Suprapubic skin (tissue), 4 donors: ENCODE measurements around the gene CUL2. TPM values are rescaled to one million over a fixed set of nuclear protein-coding genes. Genes with fewer than 3 reads are reported as not detected.

Experiments
- DNase-seq, 2 donors: peaks; one replicate each; pipeline ENCODE4 v3.0.0-alpha.2; 2019; ENCODE audit warnings: low spot score in 2 of 2
- H3K27ac ChIP-seq: fragments of 200-600 bp; sonication (generic); one replicate; pipeline ENCODE4 v1.5.1; 2019
- H3K27me3 ChIP-seq: fragments of 200-600 bp; sonication (generic); one replicate; pipeline ENCODE4 v1.5.1; 2019
- H3K36me3 ChIP-seq: fragments of 200-600 bp; sonication (generic); one replicate; pipeline ENCODE4 v1.5.1; 2019
- H3K4me1 ChIP-seq: fragments of 200-600 bp; sonication (generic); one replicate; pipeline ENCODE4 v1.5.1; 2019
- H3K4me3 ChIP-seq: fragments of 200-600 bp; sonication (generic); one replicate; pipeline ENCODE4 v1.5.1; 2019; ENCODE audit warnings: mild to moderate bottlenecking
- H3K9me3 ChIP-seq: fragments of 200-600 bp; sonication (generic); one replicate; pipeline ENCODE4 v1.5.1; 2019
- CTCF ChIP-seq, 2 donors: fragments of 200-600 bp in 1 of 2; fragments of 450-650 bp in 1 of 2; sonication (generic) in 1 of 2; IDR thresholded peaks; one replicate each; pipeline ENCODE4 v1.5.1; 2016 to 2019; ENCODE audit warnings: antibody characterized with exemption in 2 of 2, mild to moderate bottlenecking in 1 of 2, moderate library complexity in 1 of 2
- EP300 ChIP-seq: sonication (generic); formaldehyde crosslinking; IDR thresholded peaks from one replicate; pipeline ENCODE4 v1.6.1; 2017; ENCODE audit warnings: antibody characterized with exemption
- POLR2A ChIP-seq, 2 donors: fragments of 450-650 bp; IDR thresholded peaks; one replicate each; pipeline ENCODE4 v1.6.1; 2017; ENCODE audit warnings: antibody characterized with exemption in 2 of 2, mild to moderate bottlenecking in 2 of 2, moderate library complexity in 2 of 2
- POLR2AphosphoS5 ChIP-seq, 3 donors: sonication (generic); formaldehyde crosslinking; IDR thresholded peaks; one replicate each; pipeline ENCODE4 v1.6.1; 2017; ENCODE audit warnings: antibody characterized with exemption in 3 of 3
- WGBS: methylation state at CpG from one replicate; pipeline ENCODE4 v1.1.5; 2018; 5-methylcytosine and 5-hydroxymethylcytosine counted together
- total RNA-seq, 4 donors: library from RNA; depleted of rRNA; stranded (reverse); fragments of >200 nt; gene quantifications; one replicate each; pipeline ENCODE4 v1.1.0, GENCODE V29; 2016

The CUL2 gene
- 10 to 100 TPM; 15.7 to 23.1 (median 18.4) TPM for total RNA-seq

GRCh38 chr10:35090162-35090954, at the start of gene CUL2:
TSS of gene CUL2 (minus strand) at chr10:35090341. CDS start at chr10:35071317, 19,024 bp downstream.
- TF ChIP-seq POLR2AphosphoS5 (IDR thresholded peaks at IDR 0.05): peak; percentile 10 to 100 (median 80)
- TF ChIP-seq POLR2A (IDR thresholded peaks at IDR 0.05): peak in 1 of 2 donors; percentile 27
- TF ChIP-seq CTCF (IDR thresholded peaks at IDR 0.05): no peak
- TF ChIP-seq EP300: no peak
- no peaks in the 10 kb centered on the region for H3K27me3 ChIP-seq
- peaks cover 41% of the 10 kb centered on the region for H3K4me1 ChIP-seq
- no peaks in the 10 kb centered on the region for H3K36me3 ChIP-seq
- H3K9me3 ChIP-seq: peaks cover 4% of the 10 kb centered on the region
- peak within 1 kb of the TSS; percentile 94 for H3K4me3 ChIP-seq
- peak; percentile 97 for DNase-seq
- peak within 1 kb of the TSS; percentile 95 for H3K27ac ChIP-seq
- under 1% methylated on average over 21 of the region's 59 CpGs for WGBS

GRCh38 chr10:35136263-35136815, 46.2 kb upstream of the CUL2 start:
- H3K27me3 ChIP-seq: no peaks in the 10 kb centered on the region
- 83% methylated on average over 4 of the region's 4 CpGs for WGBS
- H3K4me3 ChIP-seq: no peak overlapping the region
- no peaks in the 10 kb centered on the region for H3K9me3 ChIP-seq
- no peaks in the 10 kb centered on the region for H3K36me3 ChIP-seq
- no peak for TF ChIP-seq POLR2A (IDR thresholded peaks at IDR 0.05)
- TF ChIP-seq CTCF (IDR thresholded peaks at IDR 0.05): no peak
- no peak for TF ChIP-seq EP300
- TF ChIP-seq POLR2AphosphoS5 (IDR thresholded peaks at IDR 0.05): no peak
- no peak overlapping the region for H3K27ac ChIP-seq
- DNase-seq: no peak
- H3K4me1 ChIP-seq: peaks cover 5% of the 10 kb centered on the region

- TF ChIP-seq POLR2A (IDR thresholded peaks at IDR 0.05): no peak
- TF ChIP-seq EP300: no peak
- Histone ChIP-seq H3K27ac (no peak overlapping the region), H3K36me3 (no peaks in the 10 kb centered on the region), H3K4me3 (no peak overlapping the region), H3K27me3 (no peaks in the 10 kb centered on the region), H3K9me3 (no peaks in the 10 kb centered on the region), H3K4me1 (peaks cover 6% of the 10 kb centered on the region)
- DNase-seq: no peak
- WGBS: 84% methylated on average over 5 of the region's 5 CpGs
These were observed 45.7 kb upstream of the CUL2 start for GRCh38 chr10:35135861-35136260.

GRCh38 chr10:35133586-35133985, 43.4 kb upstream of the CUL2 start:
- H3K4me1 ChIP-seq: peaks cover 29% of the 10 kb centered on the region
- H3K27me3 ChIP-seq: no peaks in the 10 kb centered on the region
- H3K27ac ChIP-seq: no peak overlapping the region
- no peak overlapping the region for H3K4me3 ChIP-seq
- TF ChIP-seq CTCF (IDR thresholded peaks at IDR 0.05) (no peak), POLR2AphosphoS5 (IDR thresholded peaks at IDR 0.05) (no peak), EP300 (no peak), POLR2A (IDR thresholded peaks at IDR 0.05) (no peak)
- 94% methylated on average over 1 of the region's 1 CpG for WGBS
- H3K36me3 ChIP-seq: no peaks in the 10 kb centered on the region
- no peak for DNase-seq
- H3K9me3 ChIP-seq: no peaks in the 10 kb centered on the region

- Histone ChIP-seq H3K4me3 (no peak overlapping the region), H3K27ac (no peak overlapping the region), H3K4me1 (peaks cover 36% of the 10 kb centered on the region), H3K9me3 (no peaks in the 10 kb centered on the region), H3K27me3 (no peaks in the 10 kb centered on the region), H3K36me3 (no peaks in the 10 kb centered on the region)
- DNase-seq: no peak
- TF ChIP-seq CTCF (IDR thresholded peaks at IDR 0.05): no peak
- no peak for TF ChIP-seq EP300
- TF ChIP-seq POLR2A (IDR thresholded peaks at IDR 0.05): no peak
- TF ChIP-seq POLR2AphosphoS5 (IDR thresholded peaks at IDR 0.05): no peak
- WGBS: 84% methylated on average over 2 of the region's 2 CpGs
These were observed 42.6 kb upstream of the CUL2 start for GRCh38 chr10:35132727-35133126.
